Activated B cell treated with CpG ODN at 0.5 μM for 24 hours (primary cell): ENCODE results near the gene ARHGAP10. TPM values are rescaled to one million over a fixed set of nuclear protein-coding genes. Genes with fewer than 3 reads are reported as not detected.

ENCODE experiments used
- ATAC-seq: fragments of 200-7000 bp; cut with Tn5 transposase; one replicate; pipeline ENCODE4 v1.10.0; 2021; ENCODE audit warnings: low read depth, mild to moderate bottlenecking, moderate library complexity
- CTCF ChIA-PET: fragments of 350-600 bp; sonication (Branson Sonifier 250); formaldehyde crosslinking; loops from one replicate; lab custom pipeline; 2021; ENCODE audit warnings: antibody characterized with exemption; lab: Charles Lee
- POLR2A ChIA-PET: fragments of 350-600 bp; sonication (Branson Sonifier 250); formaldehyde crosslinking; loops from one replicate; lab custom pipeline; 2021; ENCODE audit warnings: antibody characterized with exemption; lab: Charles Lee
- DNase-seq: peaks from one replicate; pipeline ENCODE4 v3.0.0; 2022
- H3K27ac Mint-ChIP-seq: one replicate; pipeline ENCODE4 v1.8.0; 2020; ENCODE audit warnings: mixed read lengths
- H3K27me3 Mint-ChIP-seq: one replicate; pipeline ENCODE4 v1.8.0; 2021; ENCODE audit warnings: mixed read lengths
- H3K36me3 Mint-ChIP-seq: one replicate; pipeline ENCODE4 v1.8.0; 2021; ENCODE audit warnings: low read depth, mixed read lengths
- H3K4me1 Mint-ChIP-seq: one replicate; pipeline ENCODE4 v1.8.0; 2021; ENCODE audit warnings: mixed read lengths
- H3K4me3 Mint-ChIP-seq: one replicate; pipeline ENCODE4 v1.8.0; 2020; ENCODE audit warnings: mild to moderate bottlenecking, mixed read lengths
- H3K9me3 Mint-ChIP-seq: one replicate; pipeline ENCODE4 v1.8.0; 2020; ENCODE audit warnings: mixed read lengths
- intact Hi-C: fragments of 100-400 bp; cut with micrococcal nuclease; formaldehyde crosslinking; loops from one replicate; pipeline ENCODE4 v1.15.1; 2024
- total RNA-seq: library from RNA; stranded (reverse); gene quantifications from 2 replicates; pipeline ENCODE4 v1.2.3, GENCODE V29; 2022
- TF ChIP-seq, protein P1 (sequence below): fragments of 200-600 bp; IDR thresholded peaks from one replicate; pipeline ENCODE4 v1.8.0; 2022; ENCODE audit warnings: antibody characterized with exemption, mild to moderate bottlenecking

The ARHGAP10 gene
- total RNA-seq, 1 donor from 2014 or later = 0.60 TPM

DNA sequence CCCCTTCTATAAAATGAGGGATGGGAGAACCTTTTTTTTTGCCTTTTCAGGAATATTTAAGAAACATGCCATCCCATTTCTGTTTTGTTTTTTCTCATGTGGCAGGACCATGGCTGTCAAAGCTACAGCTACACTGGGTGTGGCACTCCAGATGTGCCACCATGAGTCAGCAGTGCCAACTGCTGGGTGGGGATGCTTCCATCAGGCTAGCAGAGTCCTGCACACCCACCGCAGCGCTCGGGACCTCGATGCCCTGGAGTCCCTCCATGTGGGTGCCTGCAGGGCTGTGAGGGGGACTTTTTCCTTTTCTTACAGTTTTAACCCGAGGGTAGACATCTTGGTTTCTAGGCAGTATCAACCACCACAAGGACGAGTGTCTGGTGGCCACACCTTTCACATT is 357.7 kb downstream of the ARHGAP10 start:
- Mint-ChIP-seq H3K9me3 (no peaks in the 10 kb centered on the region), H3K27me3 (peaks cover 2% of the 10 kb centered on the region), H3K4me1 (peaks cover 3% of the 10 kb centered on the region), H3K36me3 (peaks cover 5% of the 10 kb centered on the region), H3K4me3 (no peak overlapping the region), H3K27ac (no peak overlapping the region)
- ATAC-seq (no peak), DNase-seq (no peak)
- intact Hi-C loops = no loop called here
- TF ChIP-seq, protein P1, sequence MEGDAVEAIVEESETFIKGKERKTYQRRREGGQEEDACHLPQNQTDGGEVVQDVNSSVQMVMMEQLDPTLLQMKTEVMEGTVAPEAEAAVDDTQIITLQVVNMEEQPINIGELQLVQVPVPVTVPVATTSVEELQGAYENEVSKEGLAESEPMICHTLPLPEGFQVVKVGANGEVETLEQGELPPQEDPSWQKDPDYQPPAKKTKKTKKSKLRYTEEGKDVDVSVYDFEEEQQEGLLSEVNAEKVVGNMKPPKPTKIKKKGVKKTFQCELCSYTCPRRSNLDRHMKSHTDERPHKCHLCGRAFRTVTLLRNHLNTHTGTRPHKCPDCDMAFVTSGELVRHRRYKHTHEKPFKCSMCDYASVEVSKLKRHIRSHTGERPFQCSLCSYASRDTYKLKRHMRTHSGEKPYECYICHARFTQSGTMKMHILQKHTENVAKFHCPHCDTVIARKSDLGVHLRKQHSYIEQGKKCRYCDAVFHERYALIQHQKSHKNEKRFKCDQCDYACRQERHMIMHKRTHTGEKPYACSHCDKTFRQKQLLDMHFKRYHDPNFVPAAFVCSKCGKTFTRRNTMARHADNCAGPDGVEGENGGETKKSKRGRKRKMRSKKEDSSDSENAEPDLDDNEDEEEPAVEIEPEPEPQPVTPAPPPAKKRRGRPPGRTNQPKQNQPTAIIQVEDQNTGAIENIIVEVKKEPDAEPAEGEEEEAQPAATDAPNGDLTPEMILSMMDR = no peak
- ChIA-PET POLR2A (no interaction called here), CTCF (no interaction called here)

DNA sequence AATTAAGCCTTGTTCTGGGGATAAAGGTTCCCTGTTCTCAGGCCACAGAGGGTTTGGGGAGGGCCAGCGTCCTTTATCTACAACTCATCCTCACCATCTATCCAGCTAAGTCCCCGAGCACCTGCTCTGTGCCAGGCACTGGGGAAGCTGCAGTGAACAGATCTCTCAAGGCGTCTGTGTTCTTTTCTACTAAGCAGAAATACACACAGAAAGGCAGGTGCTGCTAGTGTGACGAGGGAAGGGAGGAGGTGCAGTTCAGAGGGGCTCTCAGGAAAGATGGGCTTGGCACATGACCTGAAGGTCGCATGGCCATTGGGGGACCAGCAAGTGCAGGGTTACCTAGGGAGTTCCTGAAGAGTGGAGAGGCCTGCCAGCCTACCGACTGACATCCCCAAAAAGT is 358.1 kb downstream of the ARHGAP10 start:
- Mint-ChIP-seq H3K27ac (no peak overlapping the region), H3K9me3 (no peaks in the 10 kb centered on the region), H3K36me3 (peaks cover 5% of the 10 kb centered on the region), H3K27me3 (peaks cover 2% of the 10 kb centered on the region), H3K4me3 (no peak overlapping the region), H3K4me1 (peaks cover 3% of the 10 kb centered on the region)
- ATAC-seq (no peak), DNase-seq (no peak)
- TF ChIP-seq, protein P1 = no peak
- ChIA-PET POLR2A (no interaction called here), CTCF (no interaction called here)
- intact Hi-C loops = no loop called here

DNA sequence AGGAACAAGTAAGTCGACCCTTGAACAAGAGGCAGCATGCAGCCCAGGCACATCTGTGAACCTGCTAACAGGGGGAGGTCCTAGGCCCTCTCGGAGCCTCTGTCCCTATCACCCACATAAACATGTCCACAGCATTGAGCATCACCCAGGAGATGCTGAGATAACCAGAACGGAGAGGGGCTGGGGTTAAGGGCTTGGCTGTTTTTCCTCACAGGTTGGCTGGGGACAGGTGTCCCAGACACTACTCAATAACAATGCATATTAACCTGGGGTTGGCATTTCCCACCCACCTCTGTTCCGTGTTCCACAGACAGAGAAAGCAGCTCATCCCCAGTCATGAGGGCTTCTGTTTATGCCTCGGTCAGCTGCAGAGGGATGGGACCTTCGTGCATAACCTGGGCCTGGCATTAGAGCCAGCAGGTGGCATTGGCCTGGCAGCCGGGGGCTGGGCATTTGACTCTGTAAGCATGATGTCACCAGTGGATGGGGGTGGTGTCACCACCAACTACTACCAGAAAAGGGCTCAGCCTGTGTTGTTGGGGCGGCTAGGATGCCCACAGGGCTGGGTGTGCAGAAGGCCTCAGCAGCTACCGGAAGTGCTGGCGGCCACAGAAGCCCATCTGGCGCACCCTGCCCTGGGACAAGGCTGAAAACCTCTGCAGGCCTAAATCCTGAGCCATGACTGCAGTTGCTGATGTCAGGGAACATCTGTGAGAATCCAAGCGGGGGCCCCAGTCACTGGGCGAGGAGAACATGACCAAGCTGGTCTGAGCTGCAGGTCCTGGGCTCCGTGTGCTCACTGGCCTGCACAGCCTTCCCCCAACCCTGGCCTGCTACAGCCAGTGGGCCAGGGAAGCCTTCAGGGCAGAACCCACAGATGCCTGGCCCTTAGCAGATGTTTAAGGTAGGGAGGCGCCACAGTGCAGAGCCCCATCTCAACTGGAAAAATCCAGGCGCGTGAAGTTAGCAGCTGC is 358.9 kb downstream of the ARHGAP10 start:
- ChIA-PET CTCF (no interaction called here), POLR2A (no interaction called here)
- peaks cover 2% of the 10 kb centered on the region for H3K27me3 Mint-ChIP-seq
- H3K36me3 Mint-ChIP-seq = peaks cover 3% of the 10 kb centered on the region
- intact Hi-C loops = no loop called here
- TF ChIP-seq, protein P1 = no peak
- ATAC-seq (no peak), DNase-seq (no peak)
- H3K4me1 Mint-ChIP-seq = peaks cover 3% of the 10 kb centered on the region
- H3K9me3 Mint-ChIP-seq = no peaks in the 10 kb centered on the region
- no peak overlapping the region for H3K27ac Mint-ChIP-seq
- H3K4me3 Mint-ChIP-seq = no peak overlapping the region

DNA sequence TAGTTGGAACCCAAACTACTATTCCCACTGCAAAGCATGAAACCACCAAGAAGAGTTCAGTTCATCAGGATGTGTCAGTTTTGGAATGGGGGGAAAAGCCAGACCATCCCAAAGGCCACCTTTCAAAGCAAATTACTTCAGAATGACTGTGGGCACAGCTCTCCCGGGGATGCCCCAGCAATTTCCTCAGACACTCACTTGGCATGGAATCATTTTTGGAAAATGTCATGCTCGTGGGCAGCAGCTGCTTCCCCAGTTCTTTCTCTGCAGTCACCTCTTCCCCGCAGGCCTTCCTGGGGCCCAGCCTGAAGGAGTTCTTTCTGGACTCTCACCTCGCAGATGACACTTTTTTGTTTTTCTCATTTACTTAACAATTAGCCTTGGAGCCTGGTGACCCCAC is 360.0 kb downstream of the ARHGAP10 start:
- H3K4me1 Mint-ChIP-seq = peaks cover 1% of the 10 kb centered on the region
- H3K27ac Mint-ChIP-seq = no peak overlapping the region
- no peak for ATAC-seq
- peaks cover 3% of the 10 kb centered on the region for H3K36me3 Mint-ChIP-seq
- ChIA-PET CTCF (no interaction called here), POLR2A (no interaction called here)
- no peaks in the 10 kb centered on the region for H3K9me3 Mint-ChIP-seq
- TF ChIP-seq, protein P1 = no peak
- H3K4me3 Mint-ChIP-seq = no peak overlapping the region
- H3K27me3 Mint-ChIP-seq = peaks cover under 1% of the 10 kb centered on the region
- intact Hi-C loops = no loop called here
- DNase-seq = no peak

DNA sequence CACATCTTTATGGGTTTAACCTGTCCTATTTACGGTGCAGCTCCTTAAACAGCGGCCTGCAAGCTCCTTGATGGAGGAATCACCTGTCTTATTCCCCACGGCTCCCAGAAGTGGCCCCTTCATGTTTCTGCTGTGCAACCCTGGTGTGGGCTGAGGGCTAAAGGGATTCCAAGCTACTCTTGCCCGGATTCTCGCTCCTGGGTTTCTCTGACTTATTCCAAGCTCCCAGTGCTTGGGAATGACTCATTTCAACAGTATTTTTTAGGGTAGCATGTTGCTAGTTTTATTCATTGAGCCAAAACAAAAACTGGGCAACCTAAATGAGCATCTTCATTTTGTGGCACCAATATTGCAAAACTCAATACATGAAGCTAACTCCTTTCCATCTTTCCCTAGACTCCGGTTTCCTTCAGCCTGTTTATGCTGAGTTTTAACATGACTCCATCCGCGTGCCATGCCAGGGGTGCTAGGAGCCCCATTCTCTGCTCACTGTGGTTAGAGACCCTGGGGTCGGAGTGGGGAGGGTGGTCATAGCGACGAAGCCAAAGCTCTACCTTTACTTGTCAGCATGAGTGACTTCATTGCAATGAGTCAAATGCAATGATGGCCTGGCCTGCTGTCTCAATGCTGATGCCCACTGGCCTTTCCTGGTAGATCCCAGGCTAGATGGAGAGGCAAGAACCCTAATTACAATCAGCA is 360.6 kb downstream of the ARHGAP10 start:
- CTCF ChIA-PET = no interaction called here
- H3K27ac Mint-ChIP-seq = no peak overlapping the region
- no peak overlapping the region for H3K4me3 Mint-ChIP-seq
- POLR2A ChIA-PET = no interaction called here
- DNase-seq (no peak), ATAC-seq (no peak)
- peaks cover 3% of the 10 kb centered on the region for H3K36me3 Mint-ChIP-seq
- TF ChIP-seq, protein P1 = no peak
- intact Hi-C loops = no loop called here
- H3K27me3 Mint-ChIP-seq = no peaks in the 10 kb centered on the region
- no peaks in the 10 kb centered on the region for H3K9me3 Mint-ChIP-seq
- no peaks in the 10 kb centered on the region for H3K4me1 Mint-ChIP-seq
